GM12878 (cell line): ENCODE data around the gene LATS2. TPM values are rescaled to one million over a fixed set of nuclear protein-coding genes. Genes with fewer than 3 reads are reported as not detected.

Experiments used
- ATAC-seq: fragments of 200-7000 bp; cut with Tn5 transposase; 3 replicates; pipeline ENCODE4 v1.9.1; 2020; ENCODE audit warnings: mild to moderate bottlenecking, moderate library complexity
- BruUV-seq: library from RNA; stranded (reverse); fragments of 400-500 nt; replicated peaks from 2 replicates; lab custom pipeline; 2021; lab: Mats Ljungman, UMichigan
- CTCF ChIA-PET: fragments of 300-600 bp; sonication (Branson Sonifier 250); formaldehyde crosslinking; extraction: SDS; loops from one replicate; lab custom pipeline; 2021; ENCODE audit warnings: inconsistent platforms; lab: Yijun Ruan, JAX
- POLR2A ChIA-PET: fragments of 350-600 bp; formaldehyde crosslinking; extraction: SDS; loops from one replicate; lab custom pipeline; 2021; ENCODE audit warnings: inconsistent platforms; lab: Charles Lee
- RAD21 ChIA-PET: fragments of 300-600 bp; sonication (Branson Sonifier 250); formaldehyde crosslinking; loops from one replicate; lab custom pipeline; 2023; ENCODE audit warnings: antibody characterized with exemption; ENCODE audit not compliant: unreplicated experiment; lab: Charles Lee
- SMC1A ChIA-PET: fragments of 300-600 bp; sonication (Branson Sonifier 250); formaldehyde crosslinking; loops from one replicate; lab custom pipeline; 2023; ENCODE audit not compliant: unreplicated experiment, uncharacterized antibody; lab: Charles Lee
- DNase-seq: peaks from one replicate; pipeline ENCODE4 v3.0.0-alpha.2; 2011; ENCODE audit warnings: low read depth, low spot score
- FAIRE-seq: peaks from 3 replicates; lab custom pipeline; 2011; peaks lifted over from hg19 to GRCh38; lab: Jason Lieb, UNC
- H2AFZ ChIP-seq: 2 replicates; pipeline ENCODE4 v1.6.0; 2011; ENCODE audit warnings: low read depth, low read length, control low read depth; ENCODE audit not compliant: control insufficient read depth
- H3K27ac ChIP-seq: 2 replicates; pipeline ENCODE4 v1.5.1; 2011; ENCODE audit warnings: control low read depth; ENCODE audit not compliant: control insufficient read depth, insufficient read depth
- H3K27me3 ChIP-seq, 2 experiments: replicated peaks in 1 of 2; 2 replicates each; pipeline versions ENCODE4 v1.6.0 to v1.6.1; 2011; ENCODE audit warnings: low read length in 1 of 2; ENCODE audit not compliant: control insufficient read depth in 2 of 2, insufficient read depth in 2 of 2
- H3K36me3 ChIP-seq, 2 experiments: 2 replicates each; pipeline ENCODE4 v1.5.1; 2011; ENCODE audit warnings: low read length in 1 of 2; ENCODE audit not compliant: control insufficient read depth in 2 of 2, insufficient read depth in 2 of 2
- H3K4me1 ChIP-seq: 2 replicates; pipeline ENCODE4 v1.6.1; 2011; ENCODE audit warnings: mild to moderate bottlenecking, low read length, moderate library complexity, mixed read lengths; ENCODE audit not compliant: control insufficient read depth, insufficient read depth
- H3K4me2 ChIP-seq: 2 replicates; pipeline ENCODE4 v1.6.0; 2011; ENCODE audit warnings: control low read depth; ENCODE audit not compliant: control insufficient read depth, insufficient read depth
- H3K4me3 ChIP-seq: fragments of 200-600 bp; sonication (generic); 2 replicates; pipeline ENCODE4 v1.5.1; 2016
- H3K79me2 ChIP-seq: 2 replicates; pipeline ENCODE4 v1.6.0; 2011; ENCODE audit warnings: low read length; ENCODE audit not compliant: control insufficient read depth, insufficient read depth
- H3K9ac ChIP-seq: 2 replicates; pipeline ENCODE4 v1.8.0; 2011; ENCODE audit warnings: low read length, control low read depth, mixed read lengths; ENCODE audit not compliant: control insufficient read depth, insufficient read depth
- H3K9me3 ChIP-seq: replicated peaks from 3 replicates; pipeline ENCODE4 v1.5.1; 2011; ENCODE audit warnings: mild to moderate bottlenecking, low read length; ENCODE audit not compliant: control insufficient read depth, insufficient read depth
- H4K20me1 ChIP-seq: 2 replicates; pipeline ENCODE4 v1.6.0; 2011; ENCODE audit not compliant: control insufficient read depth, insufficient read depth
- BACH1 ChIP-seq: fragments of 450-650 bp; IDR thresholded peaks from 2 replicates; pipeline ENCODE4 v1.6.1; 2017; ENCODE audit warnings: mild to moderate bottlenecking, borderline replicate concordance
- CHD2 ChIP-seq: IDR thresholded peaks from 2 replicates; pipeline ENCODE4 v1.6.1; 2011; ENCODE audit warnings: low read depth, low read length, improper control_type of control experiment, borderline replicate concordance
- FOS ChIP-seq: IDR thresholded peaks from 3 replicates; pipeline ENCODE4 v1.6.1; 2011; ENCODE audit warnings: borderline replicate concordance; ENCODE audit not compliant: insufficient read length; ENCODE audit errors: extremely low read depth
- KAT2A ChIP-seq: conservative IDR thresholded peaks from 2 replicates; pipeline ENCODE4 v1.6.1; 2011; ENCODE audit warnings: low read depth, low read length; ENCODE audit not compliant: control insufficient read depth
- KLF5 ChIP-seq: fragments of 450-650 bp; IDR thresholded peaks from 2 replicates; pipeline ENCODE4 v1.6.1; 2014; ENCODE audit warnings: mild to moderate bottlenecking; ENCODE audit not compliant: partially characterized antibody
- MTA2 ChIP-seq: fragments of 450-650 bp; IDR thresholded peaks from 2 replicates; pipeline ENCODE4 v1.6.1; 2016; ENCODE audit warnings: low read depth, mild to moderate bottlenecking, moderate library complexity
- NBN ChIP-seq: fragments of 450-650 bp; IDR thresholded peaks from 2 replicates; pipeline ENCODE4 v1.6.1; 2016
- PAX8 ChIP-seq: fragments of 450-650 bp; IDR thresholded peaks from 2 replicates; pipeline ENCODE4 v1.6.1; 2017; ENCODE audit warnings: mild to moderate bottlenecking, moderate library complexity
- POLR2AphosphoS5 ChIP-seq: IDR thresholded peaks from 2 replicates; pipeline ENCODE4 v1.6.1; 2011; ENCODE audit warnings: mild to moderate bottlenecking, low read length, inconsistent platforms
- RAD21 ChIP-seq: IDR thresholded peaks from 2 replicates; pipeline ENCODE4 v1.6.1; 2011; ENCODE audit warnings: mild to moderate bottlenecking, low read depth, low read length, moderate library complexity; ENCODE audit not compliant: insufficient read depth
- RELA ChIP-seq: fragments of 450-650 bp; IDR thresholded peaks from 2 replicates; pipeline ENCODE4 v1.8.0; 2014; ENCODE audit warnings: borderline replicate concordance; ENCODE audit not compliant: partially characterized antibody
- SMAD1 ChIP-seq: fragments of 450-650 bp; IDR thresholded peaks from 2 replicates; pipeline ENCODE4 v1.6.1; 2018; ENCODE audit warnings: mild to moderate bottlenecking, low read depth; ENCODE audit not compliant: partially characterized antibody
- ZNF207 ChIP-seq: fragments of 450-650 bp; IDR thresholded peaks from 2 replicates; pipeline ENCODE4 v1.6.1; 2014; ENCODE audit warnings: antibody characterized with exemption, mild to moderate bottlenecking, borderline replicate concordance
- WGBS: methylation state at CpG from one replicate; pipeline ENCODE4 v1.1.6; 2016; ENCODE audit warnings: low lambda C conversion rate; ENCODE audit not compliant: insufficient replicate concordance, insufficient coverage; ENCODE audit errors: missing lambda C conversion rate; 5-methylcytosine and 5-hydroxymethylcytosine counted together
- in situ Hi-C: fragments of 300-500 bp; cut with MboI; formaldehyde crosslinking; loops from 9 replicates; pipeline ENCODE4 v1.14.3; 2018; ENCODE audit warnings: mixed read lengths
- intact Hi-C: fragments of 100-400 bp; cut with micrococcal nuclease; formaldehyde crosslinking; loops from one replicate; pipeline ENCODE4 v1.14.2; 2022; ENCODE audit not compliant: unreplicated experiment
- polyA plus RNA-seq, 11 experiments: library from polyadenylated mRNA; depleted of rRNA in 4 of 11; unstranded in 6 of 11; stranded (reverse) in 5 of 11; fragments of >200 nt; fragmentation: Nextera tagmentation in 4 of 11; fragmentation: Illumina TruSeq in 1 of 11; extraction: Ambion mirVana in 4 of 11; extraction: Trizol in 1 of 11; gene quantifications; 1 replicate in 1 of 11; 2 replicates in 10 of 11; pipeline versions ENCODE4 v1.2.1 to v1.2.3, GENCODE V29; 2011 to 2016; ENCODE audit warnings: inconsistent platforms in 2 of 11, missing spikeins in 2 of 11, low read depth in 1 of 11
- total RNA-seq, 4 experiments: library from RNA; depleted of rRNA in 3 of 4; stranded (reverse); fragments of >200 nt in 3 of 4; fragmentation: Illumina TruSeq in 1 of 4; extraction: Trizol in 1 of 4; gene quantifications; 2 replicates each; pipeline versions ENCODE4 v1.2.1 to v1.2.3, GENCODE V29; 2013 to 2021
- TF ChIP-seq, protein P1 (sequence below): fragments of 450-650 bp; IDR thresholded peaks from 2 replicates; pipeline ENCODE4 v1.6.1; 2016; ENCODE audit warnings: mild to moderate bottlenecking
- TF ChIP-seq, protein P2 (sequence below): IDR thresholded peaks from 2 replicates; pipeline ENCODE4 v1.6.1; 2011; ENCODE audit warnings: low read depth, low read length, improper control_type of control experiment, borderline replicate concordance
- TF ChIP-seq, protein P3 (sequence below): fragments of 450-650 bp; conservative IDR thresholded peaks from 2 replicates; pipeline ENCODE4 v1.6.1; 2017; ENCODE audit warnings: mild to moderate bottlenecking, moderate library complexity

LATS2 gene
- total and polyA plus RNA-seq, 10 of the 15 experiments (the other 5 are each of a cell fraction or from before 2014, with no cell fraction given): 0.90 to 7.8 (median 2.0) TPM

DNA sequence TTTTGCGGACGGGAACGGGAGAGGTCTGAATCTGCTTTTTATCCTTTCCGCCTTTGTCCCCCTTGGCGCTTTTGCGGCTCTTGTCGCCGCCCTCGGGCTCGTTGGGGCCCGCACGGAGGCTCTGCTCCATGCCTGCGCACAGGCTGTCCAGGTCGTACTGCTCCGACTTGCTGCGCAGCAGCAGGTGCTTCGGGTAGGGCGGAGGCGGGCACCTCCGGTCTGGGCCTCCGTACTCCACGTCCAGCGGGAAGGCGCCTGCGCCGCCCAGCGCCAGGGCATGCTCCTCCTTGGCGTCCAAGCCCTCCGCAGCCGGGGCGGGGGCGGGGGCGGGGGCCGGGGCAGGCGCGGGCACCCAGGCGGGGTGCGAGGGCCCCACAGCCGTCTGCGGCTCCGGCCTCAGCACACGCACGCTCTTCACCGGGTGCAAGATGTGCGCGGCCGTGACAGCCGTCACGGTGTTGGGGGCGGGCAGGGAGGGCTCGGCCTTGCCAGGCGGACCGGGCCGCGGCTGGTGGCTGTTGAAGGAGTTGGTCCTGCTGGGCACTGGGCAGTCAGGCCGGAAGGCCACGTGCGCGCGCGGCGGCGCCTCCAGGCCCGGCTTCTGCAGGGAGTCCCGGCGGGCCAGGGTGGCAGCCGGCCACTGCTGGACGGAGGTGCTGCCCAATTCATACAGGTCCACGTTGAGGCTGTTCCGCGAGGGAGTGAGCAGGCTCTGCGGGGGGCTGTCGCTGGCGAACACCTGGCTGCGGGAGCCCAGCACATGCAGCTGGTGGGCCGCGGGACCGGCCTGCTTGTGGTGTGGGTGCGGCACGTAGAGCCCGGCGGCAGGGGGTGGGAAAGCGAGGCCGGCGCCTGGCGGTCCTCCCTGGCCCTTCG lies 73.1 kb downstream of the LATS2 start:
- ATAC-seq: no peak
- ChIA-PET RAD21 (no interaction called here), SMC1A (no interaction called here), POLR2A (no interaction called here), CTCF (no interaction called here)
- Histone ChIP-seq H3K36me3 (peaks cover 0 to 5% of the 10 kb centered on the region in 2 experiments; a peak in 2 of 4 replicates), H3K9me3 (no peaks in the 10 kb centered on the region), H3K79me2 (no peaks in the 10 kb centered on the region), H3K4me2 (no peak overlapping the region), H3K4me1 (no peaks in the 10 kb centered on the region), H3K4me3 (no peak overlapping the region), H3K27me3 (no peaks in the 10 kb centered on the region), H3K27ac (no peak overlapping the region), H4K20me1 (no peaks in the 10 kb centered on the region), H3K9ac (no peak overlapping the region), H2AFZ (no peak overlapping the region)
- WGBS: 95% methylated on average over 70 of the region's 87 CpGs
- DNase-seq: no peak
- FAIRE-seq: no peak
- intact Hi-C loops: no loop called here
- TF ChIP-seq, protein P1, sequence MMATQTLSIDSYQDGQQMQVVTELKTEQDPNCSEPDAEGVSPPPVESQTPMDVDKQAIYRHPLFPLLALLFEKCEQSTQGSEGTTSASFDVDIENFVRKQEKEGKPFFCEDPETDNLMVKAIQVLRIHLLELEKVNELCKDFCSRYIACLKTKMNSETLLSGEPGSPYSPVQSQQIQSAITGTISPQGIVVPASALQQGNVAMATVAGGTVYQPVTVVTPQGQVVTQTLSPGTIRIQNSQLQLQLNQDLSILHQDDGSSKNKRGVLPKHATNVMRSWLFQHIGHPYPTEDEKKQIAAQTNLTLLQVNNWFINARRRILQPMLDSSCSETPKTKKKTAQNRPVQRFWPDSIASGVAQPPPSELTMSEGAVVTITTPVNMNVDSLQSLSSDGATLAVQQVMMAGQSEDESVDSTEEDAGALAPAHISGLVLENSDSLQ: no peak
- TF ChIP-seq FOS: no peak
- TF ChIP-seq ZNF207: no peak
- no peak for TF ChIP-seq MTA2
- TF ChIP-seq SMAD1: no peak
- TF ChIP-seq RAD21: no peak
- no peak for TF ChIP-seq KAT2A
- TF ChIP-seq, protein P2, sequence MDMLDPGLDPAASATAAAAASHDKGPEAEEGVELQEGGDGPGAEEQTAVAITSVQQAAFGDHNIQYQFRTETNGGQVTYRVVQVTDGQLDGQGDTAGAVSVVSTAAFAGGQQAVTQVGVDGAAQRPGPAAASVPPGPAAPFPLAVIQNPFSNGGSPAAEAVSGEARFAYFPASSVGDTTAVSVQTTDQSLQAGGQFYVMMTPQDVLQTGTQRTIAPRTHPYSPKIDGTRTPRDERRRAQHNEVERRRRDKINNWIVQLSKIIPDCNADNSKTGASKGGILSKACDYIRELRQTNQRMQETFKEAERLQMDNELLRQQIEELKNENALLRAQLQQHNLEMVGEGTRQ: no peak
- no peak for TF ChIP-seq NBN
- TF ChIP-seq PAX8: no peak
- TF ChIP-seq POLR2AphosphoS5: no peak
- TF ChIP-seq KLF5: no peak
- TF ChIP-seq RELA: no peak
- TF ChIP-seq, protein P3, sequence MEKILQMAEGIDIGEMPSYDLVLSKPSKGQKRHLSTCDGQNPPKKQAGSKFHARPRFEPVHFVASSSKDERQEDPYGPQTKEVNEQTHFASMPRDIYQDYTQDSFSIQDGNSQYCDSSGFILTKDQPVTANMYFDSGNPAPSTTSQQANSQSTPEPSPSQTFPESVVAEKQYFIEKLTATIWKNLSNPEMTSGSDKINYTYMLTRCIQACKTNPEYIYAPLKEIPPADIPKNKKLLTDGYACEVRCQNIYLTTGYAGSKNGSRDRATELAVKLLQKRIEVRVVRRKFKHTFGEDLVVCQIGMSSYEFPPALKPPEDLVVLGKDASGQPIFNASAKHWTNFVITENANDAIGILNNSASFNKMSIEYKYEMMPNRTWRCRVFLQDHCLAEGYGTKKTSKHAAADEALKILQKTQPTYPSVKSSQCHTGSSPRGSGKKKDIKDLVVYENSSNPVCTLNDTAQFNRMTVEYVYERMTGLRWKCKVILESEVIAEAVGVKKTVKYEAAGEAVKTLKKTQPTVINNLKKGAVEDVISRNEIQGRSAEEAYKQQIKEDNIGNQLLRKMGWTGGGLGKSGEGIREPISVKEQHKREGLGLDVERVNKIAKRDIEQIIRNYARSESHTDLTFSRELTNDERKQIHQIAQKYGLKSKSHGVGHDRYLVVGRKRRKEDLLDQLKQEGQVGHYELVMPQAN: no peak
- no peak for TF ChIP-seq CHD2
- no peak for TF ChIP-seq BACH1
- in situ Hi-C loops: no loop called here
- BruUV-seq: no TSS peak
